Calu3 (cell line): ENCODE data around the gene CRYBG1. TPM values are rescaled to one million over a fixed set of nuclear protein-coding genes. Genes with fewer than 3 reads are reported as not detected.

Experiments
- BruUV-seq: library from RNA; stranded (reverse); fragments of 400-500 nt; replicated peaks from 2 replicates; lab custom pipeline; 2021; lab: Mats Ljungman, UMichigan
- CTCF ChIA-PET: fragments of 300-600 bp; sonication (Branson Sonifier 250); formaldehyde crosslinking; loops from one replicate; lab custom pipeline; 2022; ENCODE audit warnings: antibody characterized with exemption; lab: Charles Lee
- DNase-seq: peaks from one replicate; pipeline ENCODE4 v3.0.0; 2022
- H3K27ac Mint-ChIP-seq: one replicate; pipeline ENCODE4 v1.8.0; 2022; ENCODE audit warnings: mixed read lengths; ENCODE audit not compliant: unreplicated experiment
- H3K27me3 Mint-ChIP-seq: one replicate; pipeline ENCODE4 v1.8.0; 2022; ENCODE audit warnings: mixed read lengths; ENCODE audit not compliant: unreplicated experiment
- H3K36me3 Mint-ChIP-seq: one replicate; pipeline ENCODE4 v1.8.0; 2022; ENCODE audit warnings: mild to moderate bottlenecking, moderate library complexity, mixed read lengths; ENCODE audit not compliant: insufficient read depth, unreplicated experiment
- H3K4me1 Mint-ChIP-seq: one replicate; pipeline ENCODE4 v1.8.0; 2022; ENCODE audit warnings: mild to moderate bottlenecking, low read depth, mixed read lengths; ENCODE audit not compliant: unreplicated experiment
- H3K4me3 Mint-ChIP-seq: one replicate; pipeline ENCODE4 v1.8.0; 2022; ENCODE audit warnings: mild to moderate bottlenecking, low read depth, moderate library complexity, mixed read lengths; ENCODE audit not compliant: unreplicated experiment
- H3K9me3 Mint-ChIP-seq: one replicate; pipeline ENCODE4 v1.8.0; 2022; ENCODE audit warnings: low read depth, mixed read lengths; ENCODE audit not compliant: unreplicated experiment
- CTCF ChIP-seq: fragments of 200-600 bp; IDR thresholded peaks from one replicate; pipeline ENCODE4 v1.8.0; 2022; ENCODE audit warnings: antibody characterized with exemption; ENCODE audit not compliant: unreplicated experiment
- intact Hi-C: fragments of 100-400 bp; cut with micrococcal nuclease; formaldehyde crosslinking; loops from one replicate; pipeline ENCODE4 v1.10.0; 2022; ENCODE audit not compliant: unreplicated experiment
- total RNA-seq: library from RNA; stranded (reverse); gene quantifications from 2 replicates; pipeline ENCODE4 v1.2.3, GENCODE V29; 2022

Gene CRYBG1
- total RNA-seq, 1 experiment from 2014 or later, result 40.7 TPM

- H3K4me1 Mint-ChIP-seq, result no peaks in the 10 kb centered on the region
- H3K27ac Mint-ChIP-seq, result no peak overlapping the region
- H3K27me3 Mint-ChIP-seq, result no peaks in the 10 kb centered on the region
- no peak for DNase-seq
- H3K36me3 Mint-ChIP-seq, result no peaks in the 10 kb centered on the region
- CTCF ChIA-PET, result interaction anchor here (0.6 kb wide), 1 partner anchor 17 kb away, joined by 3 read pairs; no protein-coding TSS in a partner anchor
- intact Hi-C loops, result no loop called here
- H3K4me3 Mint-ChIP-seq, result no peak overlapping the region
- no peaks in the 10 kb centered on the region for H3K9me3 Mint-ChIP-seq
- TF ChIP-seq CTCF, result no peak
- BruUV-seq, result no TSS peak
Observed at GRCh38 chr6:106431972-106432371, 71.5 kb downstream of the CRYBG1 start.

- no peaks in the 10 kb centered on the region for H3K27me3 Mint-ChIP-seq
- no peak for TF ChIP-seq CTCF
- H3K4me3 Mint-ChIP-seq, result no peak overlapping the region
- no peaks in the 10 kb centered on the region for H3K36me3 Mint-ChIP-seq
- BruUV-seq, result no TSS peak
- peaks cover under 1% of the 10 kb centered on the region for H3K4me1 Mint-ChIP-seq
- no peak overlapping the region for H3K27ac Mint-ChIP-seq
- CTCF ChIA-PET, result no interaction called here
- no peak for DNase-seq
- H3K9me3 Mint-ChIP-seq, result no peaks in the 10 kb centered on the region
- intact Hi-C loops, result no loop called here
Observed at GRCh38 chr6:106434530-106434929, 74.0 kb downstream of the CRYBG1 start.

GRCh38 chr6:106439459-106439858, 78.9 kb downstream of the CRYBG1 start:
- no peaks in the 10 kb centered on the region for H3K9me3 Mint-ChIP-seq
- TF ChIP-seq CTCF, result no peak
- CTCF ChIA-PET, result interaction anchor here (0.6 to 1.2 kb wide), 3 partner anchors 63 to 79 kb away, joined by 3 to 5 read pairs (median 3); partner anchors contain the start of gene CRYBG1
- intact Hi-C loops, result no loop called here
- H3K4me1 Mint-ChIP-seq, result peaks cover 11% of the 10 kb centered on the region
- BruUV-seq, result no TSS peak
- no peaks in the 10 kb centered on the region for H3K36me3 Mint-ChIP-seq
- H3K27ac Mint-ChIP-seq, result no peak overlapping the region
- no peaks in the 10 kb centered on the region for H3K27me3 Mint-ChIP-seq
- no peak overlapping the region for H3K4me3 Mint-ChIP-seq
- DNase-seq, result no peak

GRCh38 chr6:106440546-106440945, 80.0 kb downstream of the CRYBG1 start:
- Mint-ChIP-seq H3K9me3 (no peaks in the 10 kb centered on the region), H3K36me3 (peaks cover 4% of the 10 kb centered on the region), H3K4me1 (peaks cover 11% of the 10 kb centered on the region), H3K27me3 (no peaks in the 10 kb centered on the region), H3K4me3 (no peak overlapping the region), H3K27ac (no peak overlapping the region)
- no TSS peak for BruUV-seq
- intact Hi-C loops, result no loop called here
- DNase-seq, result no peak
- CTCF ChIA-PET, result interaction anchor here (1.3 kb wide), 1 partner anchor 101 kb away, joined by 4 read pairs; no protein-coding TSS in a partner anchor
- no peak for TF ChIP-seq CTCF
